HepG2 (cell line): Measurements from ENCODE around the gene PEBP1. TPM values are rescaled to one million over a fixed set of nuclear protein-coding genes. Genes with fewer than 3 reads are reported as not detected.
A peak's percentile ranks its signal among the peaks of the same experiment; 100 is the strongest.

Source experiments
- ATF7-NPFF ChIP-seq: sonication (generic); formaldehyde crosslinking; IDR thresholded peaks from 2 replicates; pipeline ENCODE4 v1.8.1; 2023; ENCODE audit warnings: mild to moderate bottlenecking, low read depth, missing genetic modification reagents, moderate library complexity
- FOXK1 ChIP-seq: sonication (generic); formaldehyde crosslinking; IDR thresholded peaks from 2 replicates; pipeline ENCODE4 v1.4.0; 2020; ENCODE audit warnings: low read depth, missing genetic modification reagents, borderline replicate concordance
- HDAC2 ChIP-seq: sonication (generic); formaldehyde crosslinking; IDR thresholded peaks from 2 replicates; pipeline ENCODE4 v1.4.0; 2020; ENCODE audit warnings: missing genetic modification reagents
- SALL2 ChIP-seq: sonication (generic); formaldehyde crosslinking; IDR thresholded peaks from 2 replicates; pipeline ENCODE4 v1.8.1; 2023; ENCODE audit warnings: mild to moderate bottlenecking, missing genetic modification reagents, inconsistent platforms
- ZNF567 ChIP-seq: sonication (generic); formaldehyde crosslinking; IDR thresholded peaks from 2 replicates; pipeline ENCODE4 v1.8.1; 2023; ENCODE audit warnings: mild to moderate bottlenecking, missing genetic modification reagents, borderline replicate concordance
- ZNF644 ChIP-seq: IDR thresholded peaks from 2 replicates; pipeline ENCODE4 v1.6.1; 2016; ENCODE audit warnings: low read depth
- ZNF746 ChIP-seq: sonication (generic); formaldehyde crosslinking; IDR thresholded peaks from 2 replicates; pipeline ENCODE4 v1.8.0; 2022; ENCODE audit warnings: mild to moderate bottlenecking, missing genetic modification reagents
- ZNF790 ChIP-seq: sonication (generic); formaldehyde crosslinking; IDR thresholded peaks from 2 replicates; pipeline ENCODE4 v1.8.0; 2022; ENCODE audit warnings: missing genetic modification reagents, mild to moderate bottlenecking, borderline replicate concordance
- polyA plus RNA-seq, 8 experiments: library from polyadenylated mRNA; depleted of rRNA in 3 of 8; stranded (reverse) in 7 of 8; unstranded in 1 of 8; fragments of >200 nt; fragmentation: Illumina TruSeq in 4 of 8; extraction: Trizol in 4 of 8; gene quantifications; 2 replicates each; pipeline versions ENCODE4 v1.2.1 to v1.2.3, GENCODE V29; 2011 to 2016; ENCODE audit warnings: low read depth in 4 of 8, missing spikeins in 1 of 8, mixed read lengths in 1 of 8; ENCODE audit not compliant: insufficient read depth in 1 of 8
- total RNA-seq, 5 experiments: library from RNA; depleted of rRNA; stranded (reverse); fragments of >200 nt; fragmentation: Illumina TruSeq; extraction: Trizol; gene quantifications; 2 replicates each; pipeline ENCODE4 v1.2.3, GENCODE V29; 2016; ENCODE audit warnings: low read depth in 1 of 5
- TF ChIP-seq, protein P1 (sequence below): sonication (generic); formaldehyde crosslinking; IDR thresholded peaks from 2 replicates; pipeline ENCODE4 v1.8.1; 2023; ENCODE audit warnings: mild to moderate bottlenecking, missing genetic modification reagents
- TF ChIP-seq, protein P2 (sequence below): sonication (generic); formaldehyde crosslinking; IDR thresholded peaks from 2 replicates; pipeline ENCODE4 v1.5.0; 2020; ENCODE audit warnings: mild to moderate bottlenecking, missing genetic modification reagents, borderline replicate concordance
- TF ChIP-seq, protein P3 (sequence below): sonication (generic); formaldehyde crosslinking; IDR thresholded peaks from 2 replicates; pipeline ENCODE4; 2020; ENCODE audit warnings: missing genetic modification reagents, mild to moderate bottlenecking, borderline replicate concordance
- TF ChIP-seq, protein P4 (sequence below): sonication (generic); formaldehyde crosslinking; IDR thresholded peaks from 2 replicates; pipeline ENCODE4 v1.5.0; 2020; ENCODE audit warnings: missing genetic modification reagents, mild to moderate bottlenecking, borderline replicate concordance
- TF ChIP-seq, protein P5 (sequence below), 2 experiments: sonication (generic) in 1 of 2; formaldehyde crosslinking in 1 of 2; IDR thresholded peaks; 2 replicates each; pipeline versions ENCODE4 v1.4.0 to v1.6.1; 2016 to 2020; ENCODE audit warnings: borderline replicate concordance in 1 of 2, low read depth in 1 of 2, mild to moderate bottlenecking in 1 of 2, missing genetic modification reagents in 1 of 2
- TF ChIP-seq, protein P6 (sequence below): sonication (generic); formaldehyde crosslinking; IDR thresholded peaks from 2 replicates; pipeline ENCODE4 v1.4.0; 2020; ENCODE audit warnings: missing genetic modification reagents, mild to moderate bottlenecking, borderline replicate concordance

Gene PEBP1
- total and polyA plus RNA-seq, 2 of the 13 experiments (the other 11 are each of a cell fraction or from before 2014, with no cell fraction given) = 538 to 1,505 TPM

DNA sequence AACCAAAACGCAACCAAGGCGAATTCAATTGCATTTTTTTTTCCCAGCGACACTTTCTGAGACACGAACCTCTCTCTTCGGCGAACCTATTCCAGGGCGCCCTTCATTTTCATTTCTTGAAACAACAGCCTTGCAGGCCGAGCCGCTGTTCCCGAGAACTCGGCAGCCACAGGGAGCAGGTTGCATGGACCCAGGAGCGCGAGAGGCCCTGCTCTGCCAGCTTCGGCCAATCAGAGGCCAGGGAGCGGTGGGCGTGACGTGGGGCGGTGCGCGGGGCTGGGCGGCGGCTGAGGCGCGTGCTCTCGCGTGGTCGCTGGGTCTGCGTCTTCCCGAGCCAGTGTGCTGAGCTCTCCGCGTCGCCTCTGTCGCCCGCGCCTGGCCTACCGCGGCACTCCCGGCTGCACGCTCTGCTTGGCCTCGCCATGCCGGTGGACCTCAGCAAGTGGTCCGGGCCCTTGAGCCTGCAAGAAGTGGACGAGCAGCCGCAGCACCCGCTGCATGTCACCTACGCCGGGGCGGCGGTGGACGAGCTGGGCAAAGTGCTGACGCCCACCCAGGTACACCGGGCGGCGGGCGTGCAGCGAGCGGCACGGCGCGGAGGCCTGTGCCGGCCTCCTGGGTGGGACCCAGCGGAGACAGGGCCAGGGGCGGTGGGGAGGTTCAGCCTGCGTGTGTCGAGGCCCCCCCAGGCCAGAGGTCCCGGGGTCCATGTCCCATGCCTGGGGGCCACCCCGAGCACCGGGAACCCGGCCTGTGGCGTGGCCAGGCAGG, at the start of gene PEBP1 (continued):
- TF ChIP-seq ZNF567 (CRISPR knock-in tag) (peak; percentile 31; the same call in 1 of the 2 replicates), ATF7-NPFF (peak; percentile 81; the same call in 1 of the 2 replicates), ZNF746 (CRISPR knock-in tag) (peak; percentile 66; the same call in 1 of the 2 replicates), ZNF644 (CRISPR knock-in tag) (no peak), ZNF790 (CRISPR knock-in tag) (peak; percentile 86; the same call in 1 of the 2 replicates), HDAC2 (CRISPR knock-in tag) (peak; percentile 88), SALL2 (CRISPR knock-in tag) (peak; percentile 99), FOXK1 (0 out of 2 replicates have a peak, but pooled peaks have one; percentile 51)
- TF ChIP-seq, protein P1, sequence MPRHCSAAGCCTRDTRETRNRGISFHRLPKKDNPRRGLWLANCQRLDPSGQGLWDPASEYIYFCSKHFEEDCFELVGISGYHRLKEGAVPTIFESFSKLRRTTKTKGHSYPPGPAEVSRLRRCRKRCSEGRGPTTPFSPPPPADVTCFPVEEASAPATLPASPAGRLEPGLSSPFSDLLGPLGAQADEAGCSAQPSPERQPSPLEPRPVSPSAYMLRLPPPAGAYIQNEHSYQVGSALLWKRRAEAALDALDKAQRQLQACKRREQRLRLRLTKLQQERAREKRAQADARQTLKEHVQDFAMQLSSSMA = peak; percentile 72; the same call in 1 of the 2 replicates
- TF ChIP-seq, protein P2, sequence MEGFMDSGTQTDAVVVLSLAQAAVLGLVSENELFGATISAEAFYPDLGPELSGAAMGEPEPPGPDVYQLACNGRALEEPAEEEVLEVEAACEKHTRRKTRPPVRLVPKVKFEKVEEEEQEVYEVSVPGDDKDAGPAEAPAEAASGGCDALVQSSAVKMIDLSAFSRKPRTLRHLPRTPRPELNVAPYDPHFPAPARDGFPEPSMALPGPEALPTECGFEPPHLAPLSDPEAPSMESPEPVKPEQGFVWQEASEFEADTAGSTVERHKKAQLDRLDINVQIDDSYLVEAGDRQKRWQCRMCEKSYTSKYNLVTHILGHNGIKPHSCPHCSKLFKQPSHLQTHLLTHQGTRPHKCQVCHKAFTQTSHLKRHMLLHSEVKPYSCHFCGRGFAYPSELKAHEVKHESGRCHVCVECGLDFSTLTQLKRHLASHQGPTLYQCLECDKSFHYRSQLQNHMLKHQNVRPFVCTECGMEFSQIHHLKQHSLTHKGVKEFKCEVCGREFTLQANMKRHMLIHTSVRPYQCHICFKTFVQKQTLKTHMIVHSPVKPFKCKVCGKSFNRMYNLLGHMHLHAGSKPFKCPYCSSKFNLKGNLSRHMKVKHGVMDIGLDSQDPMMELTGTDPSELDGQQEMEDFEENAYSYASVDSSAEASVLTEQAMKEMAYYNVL = peak; percentile 66
- TF ChIP-seq, protein P3, sequence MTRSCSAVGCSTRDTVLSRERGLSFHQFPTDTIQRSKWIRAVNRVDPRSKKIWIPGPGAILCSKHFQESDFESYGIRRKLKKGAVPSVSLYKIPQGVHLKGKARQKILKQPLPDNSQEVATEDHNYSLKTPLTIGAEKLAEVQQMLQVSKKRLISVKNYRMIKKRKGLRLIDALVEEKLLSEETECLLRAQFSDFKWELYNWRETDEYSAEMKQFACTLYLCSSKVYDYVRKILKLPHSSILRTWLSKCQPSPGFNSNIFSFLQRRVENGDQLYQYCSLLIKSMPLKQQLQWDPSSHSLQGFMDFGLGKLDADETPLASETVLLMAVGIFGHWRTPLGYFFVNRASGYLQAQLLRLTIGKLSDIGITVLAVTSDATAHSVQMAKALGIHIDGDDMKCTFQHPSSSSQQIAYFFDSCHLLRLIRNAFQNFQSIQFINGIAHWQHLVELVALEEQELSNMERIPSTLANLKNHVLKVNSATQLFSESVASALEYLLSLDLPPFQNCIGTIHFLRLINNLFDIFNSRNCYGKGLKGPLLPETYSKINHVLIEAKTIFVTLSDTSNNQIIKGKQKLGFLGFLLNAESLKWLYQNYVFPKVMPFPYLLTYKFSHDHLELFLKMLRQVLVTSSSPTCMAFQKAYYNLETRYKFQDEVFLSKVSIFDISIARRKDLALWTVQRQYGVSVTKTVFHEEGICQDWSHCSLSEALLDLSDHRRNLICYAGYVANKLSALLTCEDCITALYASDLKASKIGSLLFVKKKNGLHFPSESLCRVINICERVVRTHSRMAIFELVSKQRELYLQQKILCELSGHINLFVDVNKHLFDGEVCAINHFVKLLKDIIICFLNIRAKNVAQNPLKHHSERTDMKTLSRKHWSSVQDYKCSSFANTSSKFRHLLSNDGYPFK (CRISPR knock-in tag) = peak; percentile 70; the same call in 1 of the 2 replicates
- TF ChIP-seq, protein P4, sequence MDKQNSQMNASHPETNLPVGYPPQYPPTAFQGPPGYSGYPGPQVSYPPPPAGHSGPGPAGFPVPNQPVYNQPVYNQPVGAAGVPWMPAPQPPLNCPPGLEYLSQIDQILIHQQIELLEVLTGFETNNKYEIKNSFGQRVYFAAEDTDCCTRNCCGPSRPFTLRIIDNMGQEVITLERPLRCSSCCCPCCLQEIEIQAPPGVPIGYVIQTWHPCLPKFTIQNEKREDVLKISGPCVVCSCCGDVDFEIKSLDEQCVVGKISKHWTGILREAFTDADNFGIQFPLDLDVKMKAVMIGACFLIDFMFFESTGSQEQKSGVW (CRISPR knock-in tag) = peak; percentile 91; the same call in 1 of the 2 replicates
- TF ChIP-seq, protein P5, sequence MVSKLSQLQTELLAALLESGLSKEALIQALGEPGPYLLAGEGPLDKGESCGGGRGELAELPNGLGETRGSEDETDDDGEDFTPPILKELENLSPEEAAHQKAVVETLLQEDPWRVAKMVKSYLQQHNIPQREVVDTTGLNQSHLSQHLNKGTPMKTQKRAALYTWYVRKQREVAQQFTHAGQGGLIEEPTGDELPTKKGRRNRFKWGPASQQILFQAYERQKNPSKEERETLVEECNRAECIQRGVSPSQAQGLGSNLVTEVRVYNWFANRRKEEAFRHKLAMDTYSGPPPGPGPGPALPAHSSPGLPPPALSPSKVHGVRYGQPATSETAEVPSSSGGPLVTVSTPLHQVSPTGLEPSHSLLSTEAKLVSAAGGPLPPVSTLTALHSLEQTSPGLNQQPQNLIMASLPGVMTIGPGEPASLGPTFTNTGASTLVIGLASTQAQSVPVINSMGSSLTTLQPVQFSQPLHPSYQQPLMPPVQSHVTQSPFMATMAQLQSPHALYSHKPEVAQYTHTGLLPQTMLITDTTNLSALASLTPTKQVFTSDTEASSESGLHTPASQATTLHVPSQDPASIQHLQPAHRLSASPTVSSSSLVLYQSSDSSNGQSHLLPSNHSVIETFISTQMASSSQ (IDR thresholded peaks at IDR 0.05; ENCODE audit: low read depth) = no peak
- TF ChIP-seq, protein P5 (CRISPR knock-in tag; IDR thresholded peaks at IDR 0.05; ENCODE audit: borderline replicate concordance) = peak; percentile 86
- TF ChIP-seq, protein P6, sequence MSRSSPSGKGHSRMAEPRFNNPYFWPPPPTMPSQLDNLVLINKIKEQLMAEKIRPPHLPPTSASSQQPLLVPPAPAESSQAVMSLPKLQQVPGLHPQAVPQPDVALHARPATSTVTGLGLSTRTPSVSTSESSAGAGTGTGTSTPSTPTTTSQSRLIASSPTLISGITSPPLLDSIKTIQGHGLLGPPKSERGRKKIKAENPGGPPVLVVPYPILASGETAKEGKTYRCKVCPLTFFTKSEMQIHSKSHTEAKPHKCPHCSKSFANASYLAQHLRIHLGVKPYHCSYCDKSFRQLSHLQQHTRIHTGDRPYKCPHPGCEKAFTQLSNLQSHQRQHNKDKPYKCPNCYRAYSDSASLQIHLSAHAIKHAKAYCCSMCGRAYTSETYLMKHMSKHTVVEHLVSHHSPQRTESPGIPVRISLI (CRISPR knock-in tag) = peak; percentile 67; the same call in 1 of the 2 replicates
